Neural cell (in vitro differentiated cells): ENCODE measurements around the gene SPR. TPM values are rescaled to one million over a fixed set of nuclear protein-coding genes. Genes with fewer than 3 reads are reported as not detected.

Experiments
- H2AFZ ChIP-seq: fragments of 200-600, 300-800 bp; sonication (generic), shearing (Covaris generic); 2 replicates; pipeline ENCODE4 v1.6.0; 2014; ENCODE audit warnings: low read depth, mild to moderate bottlenecking, antibody characterized with exemption, low read length, moderate library complexity
- H3F3A ChIP-seq: fragments of 200-600 bp; shearing (Covaris generic); 2 replicates; pipeline ENCODE4 v1.6.1; 2016; ENCODE audit warnings: mild to moderate bottlenecking, moderate library complexity, mixed read lengths, antibody characterized with exemption, low read length; ENCODE audit not compliant: insufficient read depth, poor library complexity, severe bottlenecking
- H3K27ac ChIP-seq: fragments of 200-600, 300-800 bp; sonication (generic), shearing (Covaris generic); 2 replicates; pipeline ENCODE4 v1.5.1; 2014; ENCODE audit warnings: mild to moderate bottlenecking, low read length, moderate library complexity
- H3K27me3 ChIP-seq: fragments of 300-800, 200-600 bp; sonication (generic), shearing (Covaris generic); 2 replicates; pipeline ENCODE4 v1.6.0; 2014; ENCODE audit warnings: mild to moderate bottlenecking, low read depth, low read length, moderate library complexity; ENCODE audit not compliant: insufficient read depth
- H3K36me3 ChIP-seq: fragments of 300-800, 200-600 bp; sonication (generic), shearing (Covaris generic); 2 replicates; pipeline ENCODE4 v1.5.1; 2014; ENCODE audit warnings: mild to moderate bottlenecking, antibody characterized with exemption, low read length, moderate library complexity; ENCODE audit not compliant: insufficient read depth
- H3K4me2 ChIP-seq: fragments of 300-800, 200-600 bp; sonication (generic), shearing (Covaris generic); 2 replicates; pipeline ENCODE4 v1.6.0; 2014; ENCODE audit warnings: mild to moderate bottlenecking, low read length
- H3K4me3 ChIP-seq: fragments of 300-800, 200-600 bp; sonication (generic), shearing (Covaris generic); 2 replicates; pipeline ENCODE4 v1.5.1; 2014; ENCODE audit warnings: mild to moderate bottlenecking, low read length, moderate library complexity
- H3K79me2 ChIP-seq: fragments of 200-600 bp; shearing (Covaris generic); replicated peaks from 2 replicates; pipeline ENCODE4 v1.6.0; 2014; ENCODE audit warnings: mild to moderate bottlenecking, low read length, moderate library complexity; ENCODE audit not compliant: insufficient read depth
- H3K9ac ChIP-seq: fragments of 300-800, 200-600 bp; sonication (generic), shearing (Covaris generic); 2 replicates; pipeline ENCODE4 v1.6.1; 2016; ENCODE audit warnings: mild to moderate bottlenecking, low read length, mixed read lengths
- H3K9me2 ChIP-seq: fragments of 200-600 bp; shearing (Covaris generic); 2 replicates; pipeline ENCODE4 v1.6.1; 2016; ENCODE audit warnings: mild to moderate bottlenecking, low read length, mixed read lengths; ENCODE audit not compliant: insufficient read depth
- H3K9me3 ChIP-seq: fragments of 200-600, 300-800 bp; sonication (generic), shearing (Covaris generic); 2 replicates; pipeline ENCODE4 v1.6.1; 2016; ENCODE audit warnings: mild to moderate bottlenecking, mixed run types, low read length, moderate library complexity, mixed read lengths
- H4K20me1 ChIP-seq: fragments of 200-600 bp; shearing (Covaris generic); 2 replicates; pipeline ENCODE4 v1.6.1; 2016; ENCODE audit warnings: mild to moderate bottlenecking, mixed run types; ENCODE audit not compliant: insufficient read depth
- CTCF ChIP-seq: fragments of 450-650 bp; IDR thresholded peaks from 2 replicates; pipeline ENCODE4 v1.5.1; 2014; ENCODE audit warnings: antibody characterized with exemption, mild to moderate bottlenecking, moderate library complexity; ENCODE audit not compliant: poor library complexity, severe bottlenecking
- EP300 ChIP-seq: fragments of 450-650 bp; conservative IDR thresholded peaks from 2 replicates; pipeline ENCODE4 v1.6.1; 2014; ENCODE audit warnings: antibody characterized with exemption, mild to moderate bottlenecking, moderate library complexity; ENCODE audit not compliant: poor library complexity, severe bottlenecking
- EZH2 ChIP-seq: fragments of 200-600, 300-800 bp; shearing (Covaris generic), sonication (generic); IDR thresholded peaks from 2 replicates; pipeline ENCODE4 v1.6.1; 2014; ENCODE audit warnings: antibody characterized with exemption, low read length, borderline replicate concordance, mild to moderate bottlenecking; ENCODE audit not compliant: insufficient read depth, poor library complexity, severe bottlenecking
- POLR2AphosphoS5 ChIP-seq: IDR thresholded peaks from 2 replicates; pipeline ENCODE4 v1.6.1; 2012
- polyA plus RNA-seq: library from polyadenylated mRNA; depleted of rRNA; stranded (reverse); fragments of >200 nt; gene quantifications from 2 replicates; pipeline ENCODE4 v1.2.3, GENCODE V29; 2014

The SPR gene
- polyA plus RNA-seq, 1 donor from 2014 or later: 1.8 TPM

GRCh38 chr2:72916743-72917137, 29.5 kb downstream of the SPR start:
- peaks cover 96% of the 10 kb centered on the region for H3K27me3 ChIP-seq
- H3K9ac ChIP-seq: no peak overlapping the region
- H3K9me3 ChIP-seq: no peaks in the 10 kb centered on the region
- no peak overlapping the region for H2AFZ ChIP-seq
- peak overlapping the region; percentile 67 for H3K4me3 ChIP-seq
- TF ChIP-seq EP300: no peak
- no peaks in the 10 kb centered on the region for H4K20me1 ChIP-seq
- no peak overlapping the region for H3K4me2 ChIP-seq
- H3K27ac ChIP-seq: no peak overlapping the region
- no peaks in the 10 kb centered on the region for H3F3A ChIP-seq
- peaks cover 14% of the 10 kb centered on the region for H3K79me2 ChIP-seq
- no peaks in the 10 kb centered on the region for H3K36me3 ChIP-seq
- no peaks in the 10 kb centered on the region for H3K9me2 ChIP-seq

DNA sequence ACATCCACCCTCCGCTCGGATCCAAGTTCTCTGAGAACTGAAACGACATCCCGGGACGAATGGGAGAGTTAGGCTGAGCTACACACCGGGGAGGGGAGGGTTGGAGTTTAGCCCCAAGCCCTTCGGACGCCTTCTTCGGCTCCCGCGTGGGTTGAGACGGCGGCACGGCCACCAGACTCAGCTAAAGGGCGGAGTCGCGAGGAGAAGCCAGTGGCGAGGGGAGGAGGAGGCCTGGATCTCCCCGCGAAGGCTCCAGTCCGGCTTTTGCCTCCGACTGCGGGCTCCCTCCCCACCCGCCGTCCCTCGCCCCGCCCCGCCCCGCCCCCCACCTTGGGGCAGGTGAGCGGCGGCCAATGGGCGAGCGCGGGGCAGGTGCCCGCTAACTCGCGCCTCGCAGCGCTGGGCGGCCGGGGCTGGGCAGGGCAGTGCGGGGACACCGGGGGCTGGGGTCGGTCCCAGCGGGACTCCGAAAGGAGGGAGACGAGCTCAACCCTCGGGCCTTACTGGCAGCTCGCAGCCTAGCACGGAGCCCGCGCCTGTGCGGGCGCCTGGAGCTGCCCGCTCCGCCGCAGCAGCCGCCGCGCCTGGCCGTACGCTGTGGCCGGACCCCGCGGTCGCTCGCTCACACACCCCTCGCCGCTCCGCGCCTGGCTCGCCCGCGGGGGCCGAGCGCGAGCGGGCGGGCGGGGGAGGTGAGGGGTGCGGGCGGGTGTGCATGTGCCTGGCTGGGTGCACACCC, 30.1 kb downstream of the SPR start, which contains the start of gene EMX1:
Gene EMX1 (plus strand): TSS at position 382 of the 739 bp plus-strand sequence. CDS start 334 bp downstream, at position 716.
- Histone ChIP-seq H3K9me3 (no peaks in the 10 kb centered on the region), H3K4me2 (no peak within 1 kb of the TSS), H3K4me3 (peak within 1 kb of the TSS; percentile 67), H3K79me2 (peaks cover 18% of the 10 kb centered on the region), H3K27me3 (peaks cover 96% of the 10 kb centered on the region), H2AFZ (no peak within 1 kb of the TSS), H3K9ac (no peak within 1 kb of the TSS), H3K9me2 (no peaks in the 10 kb centered on the region), H3K36me3 (no peaks in the 10 kb centered on the region), H3F3A (no peaks in the 10 kb centered on the region), H3K27ac (no peak within 1 kb of the TSS), H4K20me1 (no peaks in the 10 kb centered on the region)
- TF ChIP-seq EP300 (no peak), POLR2AphosphoS5 (peak; percentile 14)

GRCh38 chr2:72917877-72918553, 30.8 kb downstream of the SPR start:
- H3K4me3 ChIP-seq: peak overlapping the region; percentile 67
- H3K27ac ChIP-seq: no peak overlapping the region

More at GRCh38 chr2:72917877-72918553, 30.8 kb downstream of the SPR start:
- no peaks in the 10 kb centered on the region for H3K36me3 ChIP-seq
- H3F3A ChIP-seq: no peaks in the 10 kb centered on the region
- peaks cover 23% of the 10 kb centered on the region for H3K79me2 ChIP-seq
- no peak for TF ChIP-seq CTCF
- no peak for TF ChIP-seq EP300
- TF ChIP-seq EZH2: peak; percentile 90
- H2AFZ ChIP-seq: no peak overlapping the region
- no peaks in the 10 kb centered on the region for H4K20me1 ChIP-seq
- H3K9me2 ChIP-seq: no peaks in the 10 kb centered on the region
- H3K9me3 ChIP-seq: no peaks in the 10 kb centered on the region
- no peak overlapping the region for H3K9ac ChIP-seq
- peaks cover 100% of the 10 kb centered on the region for H3K27me3 ChIP-seq
- no peak overlapping the region for H3K4me2 ChIP-seq
